ENCODE data around the gene LKAAEAR1.

The LKAAEAR1 gene

DNA sequence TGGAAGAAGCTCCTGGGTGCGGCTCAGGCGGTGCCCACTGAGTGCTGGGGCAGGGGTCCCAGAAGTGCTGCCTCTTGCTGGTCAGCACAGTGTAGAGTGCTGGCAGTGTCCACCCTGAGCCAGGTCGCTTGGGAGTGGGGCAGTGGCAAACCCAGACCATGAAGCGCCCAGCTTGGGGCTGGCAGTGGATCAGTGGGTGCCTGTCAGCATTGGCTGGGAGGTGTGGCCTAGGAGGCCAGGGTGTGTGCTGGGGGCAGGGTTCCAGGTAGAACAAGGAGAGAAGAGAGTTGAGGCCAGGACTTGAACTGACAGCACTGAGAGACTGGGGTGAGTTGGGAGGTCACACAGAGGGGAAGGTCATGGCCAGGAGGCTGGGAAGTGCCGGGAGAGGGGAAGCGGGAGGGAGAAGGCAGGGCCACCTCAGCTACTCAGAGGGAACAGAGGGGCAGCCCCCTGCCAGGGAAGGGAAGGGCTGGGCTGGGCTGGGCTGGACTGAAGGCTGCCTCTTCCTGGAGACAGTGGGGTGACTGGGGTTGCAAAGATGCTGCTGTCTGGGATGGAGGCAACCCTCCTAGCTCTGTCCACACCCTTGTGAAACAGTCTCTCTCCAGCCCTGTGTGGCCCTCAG is 17.1 kb downstream of the LKAAEAR1 start:
- no peak for DNase-seq (ENCODE audit: low read depth in 3 of 3)

DNA sequence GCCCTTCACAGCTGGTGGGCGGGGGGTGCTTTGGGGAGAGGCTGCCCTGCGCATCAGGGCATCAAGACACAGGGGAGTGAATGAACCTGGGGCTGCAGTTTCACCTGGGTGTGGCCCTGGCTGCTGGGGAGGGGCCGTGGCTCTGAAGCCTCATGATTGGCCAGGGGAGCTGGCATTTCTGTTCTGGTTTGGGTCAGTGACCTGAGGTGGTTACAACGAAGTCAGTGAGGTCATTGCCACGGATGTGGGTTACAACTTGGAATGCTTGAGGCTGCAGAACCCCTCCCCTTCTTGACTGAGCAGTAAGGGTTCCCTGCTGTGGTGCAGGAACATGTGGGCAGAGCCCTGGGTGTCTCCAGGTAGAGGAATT is 18.2 kb downstream of the LKAAEAR1 start:
- DNase-seq (ENCODE audit: low read depth in 3 of 3) = no peak

- no peak for DNase-seq (ENCODE audit: low read depth in 3 of 3)
Measured at GRCh38 chr20:64065062-64065973, 18.9 kb downstream of the LKAAEAR1 start.

DNA sequence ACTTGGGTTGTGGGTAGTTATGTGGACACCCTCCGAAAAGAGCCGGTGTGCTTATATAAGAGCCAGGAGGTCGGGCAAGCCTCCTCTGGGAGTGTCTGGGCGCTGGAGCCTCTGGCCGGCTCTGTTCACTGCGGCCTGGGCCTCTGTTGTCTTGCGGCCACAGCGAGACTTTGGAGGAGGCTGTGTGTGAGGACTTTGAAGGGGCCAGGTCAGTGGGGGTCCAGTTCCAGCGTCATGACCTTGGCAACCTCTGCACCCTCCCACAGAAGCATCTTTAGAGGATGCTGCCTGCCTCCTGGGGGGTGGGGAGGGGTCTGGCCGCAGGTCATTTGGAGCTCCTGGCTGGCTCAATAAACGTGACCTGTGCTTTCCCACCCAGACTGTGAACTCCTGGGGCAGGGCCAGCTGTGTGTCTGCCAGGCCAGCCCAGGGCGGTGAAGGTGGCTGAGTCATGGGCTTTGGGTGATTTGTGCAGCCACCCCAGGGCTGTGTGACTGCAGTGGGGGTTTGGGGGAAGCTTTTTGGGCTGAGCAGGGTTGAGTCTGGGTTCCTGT is 20.0 kb downstream of the LKAAEAR1 start:
- no peak for DNase-seq (ENCODE audit: low read depth in 3 of 3)

DNA sequence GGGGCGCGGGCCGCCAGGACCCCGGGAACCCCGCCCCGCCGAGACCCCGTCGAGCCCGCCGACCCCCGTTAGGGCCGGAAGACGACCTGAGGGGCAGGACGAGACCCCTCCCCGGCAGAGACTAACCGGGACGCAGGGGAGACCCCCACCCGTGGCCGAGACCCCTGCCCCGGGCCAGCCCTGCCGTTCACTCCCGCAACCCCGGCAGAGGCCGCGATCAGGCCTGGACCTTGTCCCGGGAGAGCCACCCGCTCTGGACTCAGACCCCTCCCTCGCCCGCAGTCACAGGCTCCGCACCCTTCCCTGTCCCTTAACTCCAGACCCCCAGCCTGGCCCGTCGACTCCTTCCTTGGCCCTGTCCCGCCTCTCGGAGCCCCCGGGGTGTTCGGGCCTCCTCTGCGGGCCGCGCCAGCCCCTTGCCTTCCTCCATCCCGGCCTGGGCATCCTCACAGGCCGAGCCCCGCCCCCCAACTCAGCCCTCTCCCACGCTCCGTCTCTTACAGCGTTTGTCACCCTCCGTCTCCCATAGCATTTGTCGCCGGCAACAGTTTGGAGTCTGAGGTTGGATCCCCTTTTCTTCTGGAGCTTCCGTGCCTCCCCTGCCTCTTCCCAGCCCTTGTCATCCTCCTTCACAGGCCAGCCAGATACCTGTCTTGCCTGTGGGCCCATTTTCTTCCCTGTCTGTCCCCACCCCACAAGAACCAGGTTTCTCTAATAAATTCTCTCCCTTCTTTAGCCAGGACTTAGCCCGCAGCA is 20.6 kb downstream of the LKAAEAR1 start:
- no peak for DNase-seq (ENCODE audit: low read depth in 3 of 3)

GRCh38 chr20:64062596-64063388 is 21.4 kb downstream of the LKAAEAR1 start, which contains the start of gene TCEA2:
Gene TCEA2 (plus strand): TSS chr20:64063198. CDS start chr20:64063313, 115 bp downstream.
- DNase-seq (ENCODE audit: low read depth in 3 of 3) = peak; percentile 91 to 92 (median 92)

DNA sequence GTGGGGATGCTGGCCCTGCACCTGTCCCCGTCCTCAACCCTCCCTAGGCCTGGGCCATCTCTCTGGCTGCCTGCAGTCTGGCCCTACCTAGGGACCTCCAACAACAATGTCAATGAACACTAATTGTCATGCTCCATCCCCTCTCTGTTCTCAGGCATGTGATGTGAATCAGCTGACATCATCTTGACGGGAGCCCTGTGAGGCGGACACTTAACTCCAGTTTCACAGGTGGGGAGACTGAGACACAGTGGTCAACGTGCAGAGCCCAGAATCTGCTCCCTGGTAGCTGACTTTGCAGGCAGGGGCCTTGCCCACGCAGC is 22.0 kb downstream of the LKAAEAR1 start:
- no peak for DNase-seq (ENCODE audit: low read depth in 3 of 3)

DNA sequence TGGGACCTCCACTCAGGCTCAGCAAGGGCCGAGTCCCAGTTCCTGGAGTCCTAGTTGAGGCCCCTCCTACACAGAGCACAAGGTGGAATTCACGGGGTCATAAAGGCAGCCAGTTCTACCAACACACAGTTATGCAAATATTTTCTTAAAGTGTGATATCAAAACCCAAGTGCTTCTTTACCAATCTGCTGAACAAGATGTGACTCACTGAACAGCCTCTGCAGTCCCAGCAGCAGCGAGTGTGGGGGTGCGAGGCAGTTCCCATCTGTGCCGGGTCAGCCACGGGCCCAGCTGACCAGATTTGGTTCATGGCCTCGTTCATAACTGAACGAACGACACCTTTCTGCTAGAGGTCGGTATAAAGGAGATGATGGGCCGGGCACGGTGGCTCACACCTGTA is 25.7 kb downstream of the LKAAEAR1 start:
- DNase-seq (ENCODE audit: low read depth in 3 of 3) = no peak

GRCh38 chr20:64057628-64058498 is 26.3 kb downstream of the LKAAEAR1 start:
- peak; percentile 66 to 75 (median 68) for DNase-seq (ENCODE audit: low read depth in 3 of 3)

DNA sequence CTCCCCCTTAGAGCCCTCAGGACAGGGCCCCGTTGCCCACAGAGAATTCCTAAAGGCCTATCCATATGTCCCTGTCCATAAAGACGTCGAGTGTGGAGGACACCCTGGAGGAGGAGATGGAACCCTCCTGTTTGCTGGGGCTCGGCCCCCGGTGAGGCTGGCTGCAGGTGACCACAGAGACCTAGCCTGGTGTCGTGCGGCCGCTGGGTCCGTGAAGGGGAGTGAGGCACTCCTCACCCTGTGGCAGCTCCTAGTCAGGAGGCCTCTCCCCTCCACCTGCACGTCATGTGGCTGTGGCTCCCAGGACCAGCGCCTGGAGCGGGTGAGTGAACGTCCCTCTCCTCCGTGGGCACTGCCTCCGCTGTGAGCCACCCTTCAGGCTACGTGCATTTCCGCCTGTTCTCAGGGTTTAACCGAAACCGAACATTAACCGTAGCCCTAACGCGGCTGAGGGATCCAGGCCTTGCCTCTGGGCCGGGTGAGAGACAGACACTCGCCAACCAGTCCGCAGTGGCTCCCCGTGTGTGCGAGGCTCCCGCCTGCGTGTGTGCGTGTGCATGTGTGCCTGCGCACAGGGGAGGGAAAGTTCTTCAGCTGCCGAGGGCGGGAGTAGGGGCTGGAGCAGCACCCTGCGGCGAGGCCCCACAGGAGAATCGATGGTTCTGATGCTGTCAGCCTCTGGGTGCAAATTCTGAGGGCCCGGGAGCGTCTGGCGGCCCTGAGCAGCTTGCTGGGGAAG is 27.1 kb downstream of the LKAAEAR1 start:
- no peak for DNase-seq (ENCODE audit: low read depth in 3 of 3)

- no peak for DNase-seq (ENCODE audit: low read depth in 3 of 3)
Measured at GRCh38 chr20:64056639-64056888, 27.6 kb downstream of the LKAAEAR1 start.

GRCh38 chr20:64055893-64056638 is 28.1 kb downstream of the LKAAEAR1 start:
- DNase-seq (ENCODE audit: low read depth in 3 of 3) = no peak

DNA sequence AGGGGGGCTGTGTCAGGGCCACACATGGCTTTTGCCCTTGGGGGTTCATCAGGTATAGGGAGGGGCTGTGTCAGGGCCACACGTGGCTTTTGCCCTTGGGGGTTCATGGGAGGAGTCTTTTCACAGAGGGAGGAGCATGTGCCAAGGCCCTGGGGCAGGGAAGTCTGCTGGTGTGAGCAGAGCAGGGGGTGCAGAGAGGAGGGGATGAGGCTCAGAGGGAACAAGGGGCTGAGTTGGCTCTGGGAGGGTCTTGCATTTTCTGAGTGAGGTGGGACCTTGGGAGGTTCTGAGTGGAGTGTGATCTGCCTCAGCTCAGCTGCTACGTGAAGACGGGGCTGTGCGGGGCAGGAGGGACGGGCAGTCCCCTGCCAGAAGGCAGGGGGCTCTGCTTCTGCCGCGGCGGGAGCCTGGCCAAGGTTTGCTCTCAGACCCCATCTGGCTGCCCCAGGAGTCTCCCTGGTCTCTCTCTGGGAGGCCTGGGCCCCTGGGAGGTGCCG is 28.8 kb downstream of the LKAAEAR1 start:
- no peak for DNase-seq (ENCODE audit: low read depth in 3 of 3)

DNA sequence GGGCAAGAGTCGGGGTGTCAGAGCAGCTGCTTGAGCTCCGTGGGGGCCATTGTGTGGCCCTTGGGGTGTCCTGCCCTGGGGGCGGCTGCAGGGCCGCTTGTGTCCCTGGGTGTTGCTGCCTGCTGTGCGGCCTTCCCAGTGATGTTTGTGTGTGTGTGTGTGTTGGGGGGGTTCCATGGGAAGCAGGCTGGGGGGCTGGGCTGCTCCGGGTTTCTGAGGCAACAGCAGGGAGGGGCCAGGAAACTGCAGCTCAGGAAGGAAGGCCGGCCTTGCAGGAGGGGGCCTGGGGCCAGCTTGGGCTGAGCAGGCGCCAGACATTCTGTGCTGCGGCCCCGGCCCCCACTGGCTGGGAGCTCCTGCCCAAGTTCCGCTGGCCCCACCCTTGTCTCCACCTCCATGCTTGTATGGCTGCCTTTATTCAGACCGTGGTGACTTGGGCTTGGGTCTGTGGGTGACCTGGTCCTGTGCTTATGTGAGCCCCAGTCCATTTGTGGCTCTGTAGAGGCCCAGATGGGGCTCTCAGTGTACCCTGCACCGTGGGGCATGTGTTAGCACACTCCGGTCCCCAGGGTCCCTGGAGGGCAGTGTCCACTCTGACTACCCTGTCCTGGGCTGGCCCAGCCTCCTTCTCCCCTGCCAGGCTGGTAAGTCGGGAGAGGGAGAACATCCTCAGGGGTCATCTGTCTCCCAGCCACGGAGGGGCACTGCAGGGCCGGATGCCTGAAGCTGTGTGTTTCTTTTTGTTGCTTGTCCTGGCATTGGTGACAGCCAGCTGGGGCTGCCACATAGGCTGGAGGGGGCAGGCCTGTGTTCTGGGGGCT is 30.1 kb downstream of the LKAAEAR1 start:
- DNase-seq (ENCODE audit: low read depth in 3 of 3) = no peak

DNA sequence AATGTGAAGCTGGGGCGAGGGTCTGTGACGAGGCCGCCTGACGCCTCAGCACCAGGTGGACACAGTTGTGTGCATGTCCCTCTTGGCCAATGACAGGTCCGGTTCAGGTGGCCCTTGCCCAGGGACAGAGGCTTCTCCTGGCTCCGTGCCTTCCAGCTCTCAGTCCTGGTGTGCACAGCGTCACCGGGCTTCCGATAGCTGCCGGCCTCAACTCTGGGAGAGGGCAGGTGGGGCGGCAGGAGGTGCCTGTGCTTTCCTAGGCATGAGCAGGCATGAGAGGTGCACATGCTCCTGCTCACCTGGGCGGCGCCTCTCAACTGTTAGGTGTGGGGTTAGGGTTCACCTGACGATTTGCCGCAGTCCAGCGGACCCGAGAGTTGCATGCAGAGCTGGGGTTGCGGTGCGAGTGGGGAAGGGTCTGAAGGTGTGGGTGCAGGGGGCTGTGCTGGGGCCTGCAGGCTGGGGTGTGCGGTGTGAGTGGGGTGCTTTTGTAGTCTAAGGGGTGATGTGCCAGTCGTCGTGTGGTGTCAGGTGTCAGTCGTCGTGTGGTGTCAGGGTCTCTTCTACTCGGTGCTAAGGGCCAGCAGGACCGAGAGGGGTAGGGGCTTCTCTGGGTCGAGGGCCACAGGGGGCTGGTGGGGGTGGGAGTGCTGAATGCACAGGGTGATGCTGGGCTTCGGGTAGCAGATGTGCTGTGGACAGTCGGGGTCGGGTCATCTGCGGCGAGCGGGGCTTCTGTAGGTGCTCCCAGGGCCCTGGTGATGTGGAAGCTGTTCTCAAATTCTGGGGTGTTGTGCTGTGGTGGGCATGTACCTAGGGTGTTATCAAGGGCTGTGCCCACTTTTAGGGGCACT is 31.0 kb downstream of the LKAAEAR1 start:
- no peak for DNase-seq (ENCODE audit: low read depth in 3 of 3)

- DNase-seq (ENCODE audit: low read depth in 3 of 3) = no peak
Measured at GRCh38 chr20:64052326-64052722, 31.9 kb downstream of the LKAAEAR1 start.
